HepG2 (cell line): ENCODE measurements around the gene IPO13. TPM values are rescaled to one million over a fixed set of nuclear protein-coding genes. Genes with fewer than 3 reads are reported as not detected.

Source experiments
- ATAC-seq: fragments of 200-7000 bp; cut with Tn5 transposase; 3 replicates; pipeline ENCODE4 v1.9.1; 2020; ENCODE audit warnings: mild to moderate bottlenecking, moderate library complexity
- BruUV-seq: library from RNA; stranded (reverse); fragments of 400-500 nt; replicated peaks from 2 replicates; lab custom pipeline; 2021; lab: Mats Ljungman, UMichigan
- CTCF ChIA-PET: fragments of 300-600 bp; formaldehyde crosslinking; extraction: SDS; loops from one replicate; lab custom pipeline; 2021; ENCODE audit warnings: low total read pairs, inconsistent platforms, low intra/inter-chr PET ratio; lab: Yijun Ruan, JAX
- POLR2A ChIA-PET: fragments of 350-600 bp; sonication (Branson Sonifier 250); formaldehyde crosslinking; loops from one replicate; lab custom pipeline; 2020; ENCODE audit warnings: antibody characterized with exemption, inconsistent platforms; lab: Yijun Ruan, JAX
- DNase-seq: peaks from one replicate; pipeline ENCODE4 v3.0.0-alpha.2; 2015; ENCODE audit warnings: low spot score
- FAIRE-seq: peaks from 3 replicates; lab custom pipeline; 2011; peaks lifted over from hg19 to GRCh38; lab: Jason Lieb, UNC
- H2AFZ ChIP-seq: one replicate; pipeline ENCODE4 v1.6.1; 2011; ENCODE audit warnings: low read length, inconsistent platforms
- H3K27ac ChIP-seq: fragments of 300-600 bp; 3 replicates; pipeline ENCODE4 v1.8.0; 2011; ENCODE audit warnings: mixed run types, mild to moderate bottlenecking, mixed read lengths, low read length, inconsistent platforms; ENCODE audit not compliant: insufficient read depth; ENCODE audit errors: extremely low read length
- H3K27me3 ChIP-seq, 2 experiments: fragments of 200-600 bp in 1 of 2; 2 replicates in 1 of 2; 3 replicates in 1 of 2; pipeline versions ENCODE4 v1.6.0 to v1.8.0; 2011; ENCODE audit warnings: low read length in 2 of 2, mild to moderate bottlenecking in 2 of 2, moderate library complexity in 2 of 2, inconsistent platforms in 1 of 2; ENCODE audit not compliant: insufficient read depth in 2 of 2, control insufficient read depth in 1 of 2
- H3K36me3 ChIP-seq, 2 experiments: fragments of 200-600 bp in 1 of 2; replicated peaks in 1 of 2; 2 replicates in 1 of 2; 3 replicates in 1 of 2; pipeline versions ENCODE4 v1.5.1 to v1.8.0; 2011; ENCODE audit warnings: low read length in 2 of 2, inconsistent platforms in 1 of 2; ENCODE audit not compliant: insufficient read depth in 2 of 2, control insufficient read depth in 1 of 2
- H3K4me1 ChIP-seq: 2 replicates; pipeline ENCODE4 v1.5.1; 2012; ENCODE audit warnings: low read length, inconsistent platforms; ENCODE audit not compliant: insufficient read depth
- H3K4me2 ChIP-seq: 2 replicates; pipeline ENCODE4 v1.6.0; 2011; ENCODE audit warnings: low read depth, low read length, inconsistent platforms
- H3K4me3 ChIP-seq, 3 experiments: fragments of 200-600 bp in 1 of 3; sonication (generic), shearing (Covaris generic) in 1 of 3; replicated peaks in 1 of 3; 2 replicates each; pipeline ENCODE4 v1.5.1; 2011 to 2016; ENCODE audit warnings: low read length in 3 of 3, inconsistent platforms in 2 of 3, low read depth in 2 of 3, mild to moderate bottlenecking in 2 of 3, control low read depth in 1 of 3, mixed read lengths in 1 of 3; ENCODE audit not compliant: insufficient read depth in 1 of 3
- H3K79me2 ChIP-seq: one replicate; pipeline ENCODE4 v1.6.1; 2011; ENCODE audit warnings: low read length, inconsistent platforms; ENCODE audit not compliant: insufficient read depth
- H3K9ac ChIP-seq: 2 replicates; pipeline ENCODE4 v1.6.0; 2011; ENCODE audit warnings: mild to moderate bottlenecking, low read depth, low read length, inconsistent platforms; ENCODE audit not compliant: insufficient read depth
- H3K9me3 ChIP-seq: 2 replicates; pipeline ENCODE4 v1.5.1; 2012; ENCODE audit warnings: mild to moderate bottlenecking, low read length
- H4K20me1 ChIP-seq: 2 replicates; pipeline ENCODE4 v1.6.0; 2011; ENCODE audit warnings: inconsistent platforms, mild to moderate bottlenecking, low read length, moderate library complexity; ENCODE audit not compliant: insufficient read depth
- FOXO1 ChIP-seq: sonication (generic); formaldehyde crosslinking; IDR thresholded peaks from 2 replicates; pipeline ENCODE4 v1.4.0; 2020; ENCODE audit warnings: missing genetic modification reagents
- HNRNPK ChIP-seq: fragments of 200-400 bp; formaldehyde crosslinking; IDR thresholded peaks from 2 replicates; pipeline ENCODE4 v1.6.1; 2018; ENCODE audit warnings: low read length, low read depth, moderate library complexity, mild to moderate bottlenecking; ENCODE audit not compliant: poor library complexity, severe bottlenecking
- HNRNPL ChIP-seq: fragments of 200-400 bp; formaldehyde crosslinking; IDR thresholded peaks from 2 replicates; pipeline ENCODE4 v1.6.1; 2017; ENCODE audit warnings: mild to moderate bottlenecking, low read depth, low read length
- KLF13 ChIP-seq: sonication (generic); formaldehyde crosslinking; IDR thresholded peaks from 2 replicates; pipeline ENCODE4 v1.4.0; 2020; ENCODE audit warnings: mild to moderate bottlenecking, missing genetic modification reagents
- PCBP1 ChIP-seq: fragments of 200-400 bp; formaldehyde crosslinking; IDR thresholded peaks from 2 replicates; pipeline ENCODE4 v1.6.1; 2017; ENCODE audit warnings: mild to moderate bottlenecking, low read depth, low read length, borderline replicate concordance
- SATB2 ChIP-seq: sonication (generic); formaldehyde crosslinking; IDR thresholded peaks from 2 replicates; pipeline ENCODE4 v1.5.0; 2020; ENCODE audit warnings: missing genetic modification reagents
- ZFP82 ChIP-seq: sonication (generic); formaldehyde crosslinking; IDR thresholded peaks from 2 replicates; pipeline ENCODE4 v1.5.1; 2020; ENCODE audit warnings: mild to moderate bottlenecking, missing genetic modification reagents, borderline replicate concordance
- ZFYVE20 ChIP-seq: sonication (generic); formaldehyde crosslinking; IDR thresholded peaks from 2 replicates; pipeline ENCODE4 v1.8.0; 2023; ENCODE audit warnings: low read depth, mild to moderate bottlenecking, moderate library complexity, missing genetic modification reagents, borderline replicate concordance
- ZNF101 ChIP-seq: sonication (generic); formaldehyde crosslinking; IDR thresholded peaks from 2 replicates; pipeline ENCODE4 v1.4.0; 2020; ENCODE audit warnings: mild to moderate bottlenecking, low read depth, missing genetic modification reagents, borderline replicate concordance
- ZNF619 ChIP-seq: sonication (generic); formaldehyde crosslinking; IDR thresholded peaks from 2 replicates; pipeline ENCODE4 v1.4.0; 2020; ENCODE audit warnings: mild to moderate bottlenecking, missing genetic modification reagents
- ZNF766 ChIP-seq: sonication (generic); formaldehyde crosslinking; IDR thresholded peaks from 2 replicates; pipeline ENCODE4 v1.5.0; 2020; ENCODE audit warnings: missing genetic modification reagents, borderline replicate concordance
- WGBS: methylation state at CpG from one replicate; pipeline ENCODE4 v1.1.6; 2017; ENCODE audit warnings: low lambda C conversion rate; 5-methylcytosine and 5-hydroxymethylcytosine counted together
- in situ Hi-C: cut with HindIII; loops from 2 replicates; pipeline ENCODE4 v1.10.0; 2017; ENCODE audit warnings: low pct_unique_long_range_greater_than_20kb; ENCODE audit not compliant: extremely low pct_ligation_motif_present
- intact Hi-C: fragments of 100-400 bp; cut with micrococcal nuclease; formaldehyde crosslinking; loops from one replicate; pipeline ENCODE4 v1.10.0; 2022; ENCODE audit not compliant: unreplicated experiment
- polyA plus RNA-seq, 8 experiments: library from polyadenylated mRNA; depleted of rRNA in 3 of 8; stranded (reverse) in 7 of 8; unstranded in 1 of 8; fragments of >200 nt; fragmentation: Illumina TruSeq in 4 of 8; extraction: Trizol in 4 of 8; gene quantifications; 2 replicates each; pipeline versions ENCODE4 v1.2.1 to v1.2.3, GENCODE V29; 2011 to 2016; ENCODE audit warnings: low read depth in 4 of 8, missing spikeins in 1 of 8, mixed read lengths in 1 of 8; ENCODE audit not compliant: insufficient read depth in 1 of 8
- total RNA-seq, 5 experiments: library from RNA; depleted of rRNA; stranded (reverse); fragments of >200 nt; fragmentation: Illumina TruSeq; extraction: Trizol; gene quantifications; 2 replicates each; pipeline ENCODE4 v1.2.3, GENCODE V29; 2016; ENCODE audit warnings: low read depth in 1 of 5
- TF ChIP-seq, protein P1 (sequence below): sonication (generic); formaldehyde crosslinking; IDR thresholded peaks from 2 replicates; pipeline ENCODE4 v1.5.1; 2020; ENCODE audit warnings: mild to moderate bottlenecking, missing genetic modification reagents
- TF ChIP-seq, protein P2 (sequence below): sonication (generic); formaldehyde crosslinking; IDR thresholded peaks from 2 replicates; pipeline ENCODE4 v1.5.0; 2020; ENCODE audit warnings: mild to moderate bottlenecking, low read depth, missing genetic modification reagents, borderline replicate concordance
- TF ChIP-seq, protein P3 (sequence below): sonication (generic); formaldehyde crosslinking; IDR thresholded peaks from 2 replicates; pipeline ENCODE4 v1.5.0; 2020; ENCODE audit warnings: mild to moderate bottlenecking, missing genetic modification reagents, moderate library complexity

IPO13 gene
- total and polyA plus RNA-seq, 2 of the 13 experiments (the other 11 are each of a cell fraction or from before 2014, with no cell fraction given) = 12.9 to 15.6 TPM

DNA sequence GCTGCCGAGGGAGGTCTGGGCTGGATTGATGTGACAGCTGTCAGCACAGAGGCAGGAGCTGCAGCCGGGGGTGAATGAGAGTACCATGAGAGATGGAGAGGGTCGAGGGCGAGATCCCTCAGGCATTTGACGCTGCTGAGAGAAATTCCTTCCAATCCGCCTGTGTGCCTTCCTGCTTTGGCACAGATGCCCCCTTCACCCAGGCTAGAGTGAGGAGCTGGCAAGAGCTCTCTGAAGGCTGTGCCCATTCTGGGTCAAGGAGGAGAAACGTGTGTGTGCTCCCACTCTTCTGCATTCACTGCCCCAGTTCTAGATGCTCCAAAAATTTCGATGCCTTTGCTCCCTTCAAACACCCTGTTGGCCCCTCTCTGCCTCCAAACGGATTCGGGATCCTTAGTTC lies 8.4 kb upstream of the IPO13 start (continued):
- TF ChIP-seq, protein P1, sequence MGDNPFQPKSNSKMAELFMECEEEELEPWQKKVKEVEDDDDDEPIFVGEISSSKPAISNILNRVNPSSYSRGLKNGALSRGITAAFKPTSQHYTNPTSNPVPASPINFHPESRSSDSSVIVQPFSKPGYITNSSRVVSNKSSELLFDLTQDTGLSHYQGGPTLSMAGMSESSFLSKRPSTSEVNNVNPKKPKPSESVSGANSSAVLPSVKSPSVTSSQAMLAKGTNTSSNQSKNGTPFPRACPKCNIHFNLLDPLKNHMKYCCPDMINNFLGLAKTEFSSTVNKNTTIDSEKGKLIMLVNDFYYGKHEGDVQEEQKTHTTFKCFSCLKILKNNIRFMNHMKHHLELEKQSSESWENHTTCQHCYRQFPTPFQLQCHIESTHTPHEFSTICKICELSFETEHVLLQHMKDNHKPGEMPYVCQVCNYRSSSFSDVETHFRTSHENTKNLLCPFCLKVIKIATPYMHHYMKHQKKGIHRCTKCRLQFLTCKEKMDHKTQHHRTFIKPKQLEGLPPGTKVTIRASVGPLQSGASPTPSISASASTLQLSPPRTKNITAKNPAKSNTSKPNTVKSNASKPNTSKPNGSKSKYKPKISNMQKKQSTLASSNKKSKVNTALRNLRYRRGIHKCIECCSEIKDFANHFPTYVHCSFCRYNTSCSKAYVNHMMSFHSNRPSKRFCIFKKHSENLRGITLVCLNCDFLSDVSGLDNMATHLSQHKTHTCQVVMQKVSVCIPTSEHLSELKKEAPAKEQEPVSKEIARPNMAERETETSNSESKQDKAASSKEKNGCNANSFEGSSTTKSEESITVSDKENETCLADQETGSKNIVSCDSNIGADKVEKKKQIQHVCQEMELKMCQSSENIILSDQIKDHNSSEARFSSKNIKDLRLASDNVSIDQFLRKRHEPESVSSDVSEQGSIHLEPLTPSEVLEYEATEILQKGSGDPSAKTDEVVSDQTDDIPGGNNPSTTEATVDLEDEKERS (CRISPR knock-in tag) = no peak
- TF ChIP-seq ZFP82 (CRISPR knock-in tag) = no peak
- TF ChIP-seq, protein P2, sequence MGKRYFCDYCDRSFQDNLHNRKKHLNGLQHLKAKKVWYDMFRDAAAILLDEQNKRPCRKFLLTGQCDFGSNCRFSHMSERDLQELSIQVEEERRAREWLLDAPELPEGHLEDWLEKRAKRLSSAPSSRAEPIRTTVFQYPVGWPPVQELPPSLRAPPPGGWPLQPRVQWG (CRISPR knock-in tag) = no peak
- no peak for TF ChIP-seq HNRNPL
- TF ChIP-seq KLF13 (CRISPR knock-in tag) = no peak
- TF ChIP-seq ZNF619 (CRISPR knock-in tag) = no peak
- TF ChIP-seq ZFYVE20 = no peak

DNA sequence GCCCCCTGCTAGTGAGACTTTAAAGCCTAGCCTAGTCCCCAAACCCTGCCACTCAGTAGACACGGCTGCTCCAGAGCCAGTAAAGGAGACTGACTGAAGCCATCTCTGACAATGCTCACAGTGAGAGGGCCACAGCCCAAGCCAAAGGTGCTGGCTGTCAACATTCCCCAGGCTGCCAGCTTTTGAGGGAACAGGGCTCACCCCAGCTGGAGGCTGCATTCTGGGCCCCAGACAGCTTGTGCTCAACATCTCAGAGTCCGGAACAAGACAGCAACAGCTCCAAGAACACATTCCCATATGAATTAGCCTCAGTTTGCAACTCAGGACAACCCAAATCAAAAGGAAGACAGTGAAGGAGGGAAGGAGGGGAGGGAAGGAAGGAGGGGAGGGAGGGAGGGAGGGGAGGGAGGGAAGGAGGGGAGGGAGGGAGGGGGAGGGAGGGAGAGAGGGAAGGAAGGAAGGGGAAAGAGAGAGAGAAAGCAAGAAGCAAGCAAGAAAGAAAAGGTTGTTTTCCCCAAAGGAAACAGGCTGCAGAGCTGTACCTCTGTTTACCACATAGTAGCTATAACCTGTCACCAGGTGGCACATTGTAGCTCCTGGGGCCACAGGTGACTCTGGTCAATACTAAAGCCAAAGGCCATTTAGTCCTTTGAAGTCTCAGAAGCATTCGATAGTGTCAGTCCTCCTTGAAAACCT lies 7.7 kb upstream of the IPO13 start:
- no peak overlapping the region for H3K4me2 ChIP-seq
- no peak overlapping the region for H3K4me3 ChIP-seq
- ChIA-PET POLR2A (interaction anchor here (0.9 kb wide), 1 partner anchor 9 kb away, joined by 3 read pairs; no protein-coding TSS in a partner anchor), CTCF (no interaction called here)
- H3K27ac ChIP-seq = no peak overlapping the region
- intact Hi-C loops (loop anchor here (10.0 kb wide), 1 partner anchor 96 kb away; the partner anchor contains the start of gene SLC6A9), in situ Hi-C loops (no loop called here)
- H3K4me1 ChIP-seq = peaks cover 29% of the 10 kb centered on the region
- no TSS peak for BruUV-seq
- H2AFZ ChIP-seq = no peak overlapping the region
- H4K20me1 ChIP-seq = no peaks in the 10 kb centered on the region
- WGBS = 75% methylated on average over 3 of the region's 3 CpGs
- no peaks in the 10 kb centered on the region for H3K36me3 ChIP-seq
- FAIRE-seq (no peak), DNase-seq (no peak), ATAC-seq (no peak)
- H3K79me2 ChIP-seq = no peaks in the 10 kb centered on the region
- H3K27me3 ChIP-seq = no peaks in the 10 kb centered on the region
- H3K9ac ChIP-seq = no peak overlapping the region
- TF ChIP-seq, protein P3, sequence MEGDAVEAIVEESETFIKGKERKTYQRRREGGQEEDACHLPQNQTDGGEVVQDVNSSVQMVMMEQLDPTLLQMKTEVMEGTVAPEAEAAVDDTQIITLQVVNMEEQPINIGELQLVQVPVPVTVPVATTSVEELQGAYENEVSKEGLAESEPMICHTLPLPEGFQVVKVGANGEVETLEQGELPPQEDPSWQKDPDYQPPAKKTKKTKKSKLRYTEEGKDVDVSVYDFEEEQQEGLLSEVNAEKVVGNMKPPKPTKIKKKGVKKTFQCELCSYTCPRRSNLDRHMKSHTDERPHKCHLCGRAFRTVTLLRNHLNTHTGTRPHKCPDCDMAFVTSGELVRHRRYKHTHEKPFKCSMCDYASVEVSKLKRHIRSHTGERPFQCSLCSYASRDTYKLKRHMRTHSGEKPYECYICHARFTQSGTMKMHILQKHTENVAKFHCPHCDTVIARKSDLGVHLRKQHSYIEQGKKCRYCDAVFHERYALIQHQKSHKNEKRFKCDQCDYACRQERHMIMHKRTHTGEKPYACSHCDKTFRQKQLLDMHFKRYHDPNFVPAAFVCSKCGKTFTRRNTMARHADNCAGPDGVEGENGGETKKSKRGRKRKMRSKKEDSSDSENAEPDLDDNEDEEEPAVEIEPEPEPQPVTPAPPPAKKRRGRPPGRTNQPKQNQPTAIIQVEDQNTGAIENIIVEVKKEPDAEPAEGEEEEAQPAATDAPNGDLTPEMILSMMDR (CRISPR knock-in tag) = 0 out of 2 replicates have a peak, but pooled peaks have one; percentile 8
- TF ChIP-seq ZNF766 (CRISPR knock-in tag) (no peak), ZFYVE20 (no peak), ZNF101 (CRISPR knock-in tag) (no peak), SATB2 (CRISPR knock-in tag) (no peak), FOXO1 (CRISPR knock-in tag) (no peak), HNRNPK (peak; percentile 88), PCBP1 (0 out of 2 replicates have a peak, but pooled peaks have one; percentile 61)
- TF ChIP-seq, all 625 proteins: peak for 3
- H3K9me3 ChIP-seq = no peaks in the 10 kb centered on the region
